CD4-positive, alpha-beta T cell (primary cell): ENCODE results near the gene IP6K3. TPM values are rescaled to one million over a fixed set of nuclear protein-coding genes. Genes with fewer than 3 reads are reported as not detected.

Source experiments
- ATAC-seq: fragments of 200-7000 bp; cut with Tn5 transposase; one replicate; pipeline ENCODE4 v1.10.0; 2022; ENCODE audit warnings: mild to moderate bottlenecking; ENCODE audit not compliant: poor library complexity
- CTCF ChIA-PET: fragments of 350-600 bp; sonication (Branson Sonifier 250); formaldehyde crosslinking; loops from one replicate; lab custom pipeline; 2021; ENCODE audit warnings: antibody characterized with exemption, inconsistent platforms; lab: Charles Lee
- POLR2A ChIA-PET: fragments of 350-600 bp; sonication (Branson Sonifier 250); formaldehyde crosslinking; loops from one replicate; lab custom pipeline; 2021; ENCODE audit warnings: antibody characterized with exemption, inconsistent platforms; lab: Charles Lee
- DNase-seq, 14 experiments: peaks; one replicate each; pipeline ENCODE4 v3.0.0-alpha.2; 2013 to 2020; ENCODE audit warnings: mixed read lengths in 2 of 14
- H3K27ac ChIP-seq, 2 donors: one replicate each; pipeline versions ENCODE4 v1.5.1 to v1.7.0; 2013; ENCODE audit warnings: low read length in 2 of 2, low read depth in 1 of 2, mild to moderate bottlenecking in 1 of 2
- H3K27me3 ChIP-seq, 2 experiments: 1 replicate in 1 of 2; 2 replicates in 1 of 2; pipeline versions ENCODE4 v1.6.1 to v1.7.0; 2013; ENCODE audit warnings: low read length in 2 of 2, control low read depth in 1 of 2, mild to moderate bottlenecking in 1 of 2, moderate library complexity in 1 of 2; ENCODE audit not compliant: insufficient read depth in 2 of 2, control insufficient read depth in 1 of 2
- H3K36me3 ChIP-seq: one replicate; pipeline ENCODE4 v1.6.1; 2013; ENCODE audit warnings: low read length, control low read depth; ENCODE audit not compliant: insufficient read depth
- H3K4me1 ChIP-seq: one replicate; pipeline ENCODE4 v1.6.1; 2013; ENCODE audit warnings: low read length, control low read depth; ENCODE audit not compliant: insufficient read depth
- H3K4me3 ChIP-seq: one replicate; pipeline ENCODE4 v1.5.1; 2013; ENCODE audit warnings: mild to moderate bottlenecking, low read length, moderate library complexity
- H3K9me3 ChIP-seq, 2 experiments: 1 replicate in 1 of 2; 2 replicates in 1 of 2; pipeline versions ENCODE4 v1.6.1 to v1.7.0; 2013; ENCODE audit warnings: low read length in 2 of 2, mild to moderate bottlenecking in 2 of 2, control low read depth in 1 of 2, moderate library complexity in 1 of 2; ENCODE audit not compliant: control insufficient read depth in 1 of 2, insufficient read depth in 1 of 2
- H3K27ac Mint-ChIP-seq: one replicate; pipeline ENCODE4 v1.8.0; 2020; ENCODE audit warnings: mixed read lengths
- H3K27me3 Mint-ChIP-seq: one replicate; pipeline ENCODE4 v1.8.0; 2021; ENCODE audit warnings: mixed read lengths
- H3K36me3 Mint-ChIP-seq: one replicate; pipeline ENCODE4 v1.8.0; 2021; ENCODE audit warnings: low read depth, mixed read lengths
- H3K4me1 Mint-ChIP-seq: one replicate; pipeline ENCODE4 v1.8.0; 2021; ENCODE audit warnings: low read depth, mixed read lengths
- H3K4me3 Mint-ChIP-seq: one replicate; pipeline ENCODE4 v1.8.0; 2020; ENCODE audit warnings: mild to moderate bottlenecking, mixed read lengths
- H3K9me3 Mint-ChIP-seq: one replicate; pipeline ENCODE4 v1.8.0; 2020; ENCODE audit warnings: mixed read lengths
- intact Hi-C, 2 experiments: fragments of 100-400 bp; cut with DNase I in 1 of 2; cut with micrococcal nuclease in 1 of 2; formaldehyde crosslinking; loops; one replicate each; pipeline versions ENCODE4 v1.15.1 to v1.9.0; 2023 to 2025; cut with DNase I, micrococcal nuclease
- total RNA-seq, 174 experiments: library from RNA in 2 of 174; stranded (reverse) in 2 of 174; gene quantifications; one replicate each; pipeline ENCODE4 v1.2.3 and lab custom pipeline; 2021 to 2026
- TF ChIP-seq, protein P1 (sequence below): fragments of 200-600 bp; IDR thresholded peaks from one replicate; pipeline ENCODE4 v1.8.0; 2022; ENCODE audit warnings: antibody characterized with exemption, mild to moderate bottlenecking

IP6K3 gene
- total RNA-seq, 2 experiments from 2014 or later, result not detected

DNA sequence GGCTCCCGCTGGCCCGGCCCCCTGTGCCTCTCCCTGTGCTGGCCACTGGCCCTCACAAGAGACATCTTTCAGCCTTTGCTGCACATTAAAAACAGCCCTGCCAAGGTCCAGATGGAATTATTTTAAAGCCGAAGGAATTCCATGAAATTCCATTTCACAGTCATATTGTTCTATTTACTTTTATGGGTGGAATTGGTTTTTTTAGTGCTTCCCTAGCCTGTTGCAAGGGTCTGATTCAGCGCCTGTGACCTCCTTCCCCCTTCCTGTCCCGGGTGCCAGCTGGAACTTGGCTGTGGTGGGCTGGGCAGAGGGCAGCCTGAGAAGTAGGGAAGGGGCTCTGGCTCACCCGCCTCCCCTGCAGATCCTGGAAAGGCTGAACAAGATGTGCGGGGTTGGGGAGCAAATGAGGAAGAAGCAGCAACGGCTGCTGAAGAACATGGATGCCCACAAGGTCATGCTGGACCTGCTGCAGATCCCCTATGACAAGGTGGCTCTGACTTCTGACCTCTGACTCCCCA lies 69.5 kb downstream of the IP6K3 start:
- no peak for ATAC-seq

DNA sequence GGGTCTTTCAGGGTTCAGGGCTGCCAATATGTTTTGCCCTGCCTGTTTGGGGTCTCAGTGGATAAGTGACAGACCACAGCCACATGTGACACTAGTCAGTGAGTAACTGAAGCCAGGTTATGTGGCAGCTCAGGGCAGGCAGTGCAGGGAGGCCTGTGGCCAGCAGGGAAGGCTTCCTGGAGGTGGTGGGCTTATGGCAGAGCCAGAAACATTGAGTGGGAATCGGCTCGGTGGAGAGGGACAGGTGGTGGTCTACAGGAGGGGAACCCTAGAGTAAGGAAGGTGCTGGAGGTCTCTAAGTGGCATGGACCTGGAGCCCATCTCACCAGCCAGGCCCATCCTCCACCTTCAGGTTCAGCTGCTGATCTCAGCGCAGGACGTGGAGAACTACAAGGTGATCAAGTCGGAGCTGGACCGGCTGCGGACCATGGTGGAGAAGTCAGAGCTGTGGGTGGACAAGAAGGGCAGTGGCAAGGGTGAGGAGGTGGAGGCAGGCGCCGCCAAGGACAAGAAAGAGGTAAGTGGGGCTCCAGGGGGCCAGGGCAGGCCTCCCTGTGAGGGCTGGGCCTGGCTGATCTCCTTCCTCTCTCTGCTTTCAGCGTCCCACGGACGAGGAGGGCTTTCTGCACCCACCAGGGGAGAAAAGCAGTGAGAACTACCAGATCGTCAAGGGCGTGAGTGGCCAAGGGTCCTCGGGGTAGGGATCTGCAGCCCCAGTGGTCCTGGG lies 70.1 kb downstream of the IP6K3 start:
- Histone ChIP-seq H3K27me3 (no peaks in the 10 kb centered on the region), H3K9me3 (peaks cover 0 to 6% of the 10 kb centered on the region in 2 experiments), H3K4me3 (no peak overlapping the region), H3K36me3 (peaks cover 91% of the 10 kb centered on the region), H3K4me1 (no peaks in the 10 kb centered on the region), H3K27ac (no peak overlapping the region)
- H3K4me1 Mint-ChIP-seq, result no peaks in the 10 kb centered on the region
- no peaks in the 10 kb centered on the region for H3K27me3 Mint-ChIP-seq
- TF ChIP-seq, protein P1, sequence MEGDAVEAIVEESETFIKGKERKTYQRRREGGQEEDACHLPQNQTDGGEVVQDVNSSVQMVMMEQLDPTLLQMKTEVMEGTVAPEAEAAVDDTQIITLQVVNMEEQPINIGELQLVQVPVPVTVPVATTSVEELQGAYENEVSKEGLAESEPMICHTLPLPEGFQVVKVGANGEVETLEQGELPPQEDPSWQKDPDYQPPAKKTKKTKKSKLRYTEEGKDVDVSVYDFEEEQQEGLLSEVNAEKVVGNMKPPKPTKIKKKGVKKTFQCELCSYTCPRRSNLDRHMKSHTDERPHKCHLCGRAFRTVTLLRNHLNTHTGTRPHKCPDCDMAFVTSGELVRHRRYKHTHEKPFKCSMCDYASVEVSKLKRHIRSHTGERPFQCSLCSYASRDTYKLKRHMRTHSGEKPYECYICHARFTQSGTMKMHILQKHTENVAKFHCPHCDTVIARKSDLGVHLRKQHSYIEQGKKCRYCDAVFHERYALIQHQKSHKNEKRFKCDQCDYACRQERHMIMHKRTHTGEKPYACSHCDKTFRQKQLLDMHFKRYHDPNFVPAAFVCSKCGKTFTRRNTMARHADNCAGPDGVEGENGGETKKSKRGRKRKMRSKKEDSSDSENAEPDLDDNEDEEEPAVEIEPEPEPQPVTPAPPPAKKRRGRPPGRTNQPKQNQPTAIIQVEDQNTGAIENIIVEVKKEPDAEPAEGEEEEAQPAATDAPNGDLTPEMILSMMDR, result no peak
- no peak overlapping the region for H3K27ac Mint-ChIP-seq
- ChIA-PET CTCF (no interaction called here), POLR2A (no interaction called here)
- H3K9me3 Mint-ChIP-seq, result no peaks in the 10 kb centered on the region
- intact Hi-C loops, result no loop called here
- no peak for ATAC-seq
- no peak overlapping the region for H3K4me3 Mint-ChIP-seq
- H3K36me3 Mint-ChIP-seq, result peaks cover 92% of the 10 kb centered on the region
- no peak for DNase-seq

More for the DNA sequence above, 69.5 kb downstream of the IP6K3 start:
- no peaks in the 10 kb centered on the region for H3K27me3 ChIP-seq
- TF ChIP-seq, protein P1, result no peak
- Mint-ChIP-seq H3K36me3 (peaks cover 91% of the 10 kb centered on the region), H3K27ac (no peak overlapping the region), H3K9me3 (no peaks in the 10 kb centered on the region), H3K4me1 (peaks cover under 1% of the 10 kb centered on the region), H3K27me3 (no peaks in the 10 kb centered on the region), H3K4me3 (no peak overlapping the region)
- no peak for DNase-seq
- CTCF ChIA-PET, result no interaction called here
- H3K9me3 ChIP-seq, result peaks cover 0 to 6% of the 10 kb centered on the region in 2 experiments
- H3K36me3 ChIP-seq, result peaks cover 89% of the 10 kb centered on the region
- H3K4me3 ChIP-seq, result no peak overlapping the region
- no peak overlapping the region for H3K27ac ChIP-seq
- intact Hi-C loops, result no loop called here
- POLR2A ChIA-PET, result no interaction called here
- H3K4me1 ChIP-seq, result no peaks in the 10 kb centered on the region

DNA sequence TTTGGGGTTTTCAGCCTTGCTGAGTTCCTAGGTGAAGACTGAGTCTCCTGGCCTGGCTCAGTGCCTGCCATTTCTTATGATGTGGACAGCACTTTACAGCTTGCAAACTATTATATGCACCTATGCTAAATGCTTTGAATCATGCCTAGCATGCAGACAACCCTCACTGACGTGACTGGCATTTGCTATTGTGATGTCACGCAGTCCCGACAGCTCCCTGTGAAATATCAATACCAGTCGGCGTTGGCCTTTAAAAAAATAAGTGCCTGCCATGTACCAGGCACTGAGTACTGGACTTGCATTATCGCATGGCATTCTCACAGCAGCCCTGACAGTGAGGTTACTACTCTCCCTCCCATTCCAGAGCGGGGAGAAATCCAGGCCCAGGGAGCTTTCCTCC lies 70.7 kb downstream of the IP6K3 start:
- Mint-ChIP-seq H3K9me3 (no peaks in the 10 kb centered on the region), H3K27me3 (no peaks in the 10 kb centered on the region), H3K27ac (no peak overlapping the region), H3K4me1 (no peaks in the 10 kb centered on the region), H3K36me3 (peaks cover 92% of the 10 kb centered on the region), H3K4me3 (no peak overlapping the region)
- TF ChIP-seq, protein P1, result no peak
- Histone ChIP-seq H3K27ac (no peak overlapping the region), H3K36me3 (peaks cover 91% of the 10 kb centered on the region), H3K9me3 (peaks cover 0 to 6% of the 10 kb centered on the region in 2 experiments), H3K4me3 (no peak overlapping the region), H3K27me3 (no peaks in the 10 kb centered on the region), H3K4me1 (no peaks in the 10 kb centered on the region)
- ChIA-PET CTCF (interaction anchor here (0.6 to 1.6 kb wide), 2 partner anchors 24 to 470 kb away, joined by 3 to 4 read pairs; no protein-coding TSS in a partner anchor), POLR2A (no interaction called here)
- ATAC-seq (no peak), DNase-seq (no peak)
- intact Hi-C loops, result no loop called here
